KMS-11 (cell line): ENCODE results near the gene SNTG2.

ENCODE experiments used
- H2AFZ ChIP-seq: fragments of 200-600 bp; sonication (generic); 2 replicates; pipeline ENCODE4 v1.6.1; 2016; ENCODE audit warnings: antibody characterized with exemption, mixed run types, low read depth
- H3K27ac ChIP-seq: fragments of 200-600 bp; sonication (generic); 2 replicates; pipeline ENCODE4 v1.6.1; 2016; ENCODE audit warnings: mild to moderate bottlenecking, mixed run types
- H3K27me3 ChIP-seq: fragments of 200-600 bp; sonication (generic); 2 replicates; pipeline ENCODE4 v1.6.1; 2017; ENCODE audit warnings: mild to moderate bottlenecking, low read depth, mixed run types, moderate library complexity; ENCODE audit not compliant: insufficient read depth
- H3K36me3 ChIP-seq: fragments of 200-600 bp; sonication (generic); 2 replicates; pipeline ENCODE4 v1.6.1; 2017; ENCODE audit warnings: mild to moderate bottlenecking, mixed run types; ENCODE audit not compliant: insufficient read depth
- H3K4me1 ChIP-seq: fragments of 200-600 bp; sonication (generic); 2 replicates; pipeline ENCODE4 v1.6.1; 2016; ENCODE audit warnings: mild to moderate bottlenecking, low read depth, mixed run types; ENCODE audit not compliant: poor library complexity, severe bottlenecking
- H3K4me2 ChIP-seq: fragments of 200-600 bp; sonication (generic); 2 replicates; pipeline ENCODE4 v1.7.0; 2016; ENCODE audit warnings: mild to moderate bottlenecking, mixed run types
- H3K4me3 ChIP-seq: fragments of 200-600 bp; sonication (generic); IDR thresholded peaks from 2 replicates; pipeline ENCODE4 v1.6.1; 2017; ENCODE audit warnings: low read depth, low read length, mixed read lengths; ENCODE audit not compliant: insufficient read depth
- H3K79me2 ChIP-seq: fragments of 200-600 bp; sonication (generic); 2 replicates; pipeline ENCODE4 v1.6.1; 2016; ENCODE audit warnings: low read depth, mixed run types; ENCODE audit not compliant: insufficient read depth
- H3K9ac ChIP-seq: fragments of 200-600 bp; sonication (generic); 2 replicates; pipeline ENCODE4 v1.6.1; 2016; ENCODE audit warnings: mild to moderate bottlenecking, mixed run types
- H4K20me1 ChIP-seq: fragments of 200-600 bp; sonication (generic); 2 replicates; pipeline ENCODE4 v1.6.1; 2016; ENCODE audit warnings: mild to moderate bottlenecking, mixed run types; ENCODE audit not compliant: insufficient read depth
- TF ChIP-seq, protein P1 (sequence below): fragments of 200-600 bp; sonication (generic); conservative IDR thresholded peaks from 2 replicates; pipeline ENCODE4 v1.6.1; 2017; ENCODE audit warnings: low read depth, mild to moderate bottlenecking, antibody characterized with exemption, low read length, moderate library complexity, mixed read lengths

The SNTG2 gene

DNA sequence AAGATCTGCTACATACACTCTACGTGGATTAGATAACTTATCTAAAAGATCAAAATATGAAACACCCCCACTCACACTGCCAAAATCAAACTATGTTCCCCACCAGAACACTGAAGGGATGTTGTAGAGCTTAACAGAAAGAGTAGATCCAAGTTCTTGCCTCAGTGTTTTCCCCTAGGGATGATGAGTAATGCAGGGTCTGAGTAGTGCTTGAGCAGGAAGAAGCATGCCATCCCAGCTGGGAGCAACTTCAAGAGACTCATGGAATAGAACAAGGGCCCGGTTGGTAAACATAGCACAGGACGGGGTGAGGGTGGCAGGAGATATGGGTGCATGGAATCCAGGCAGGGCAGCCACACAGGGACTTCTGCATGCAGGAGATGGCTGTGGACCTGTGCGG is 74.3 kb downstream of the SNTG2 start:
- Histone ChIP-seq H3K4me3 (no peak overlapping the region), H4K20me1 (no peaks in the 10 kb centered on the region), H3K4me2 (no peak overlapping the region), H2AFZ (no peak overlapping the region), H3K27me3 (no peaks in the 10 kb centered on the region), H3K79me2 (no peaks in the 10 kb centered on the region), H3K27ac (no peak overlapping the region), H3K4me1 (no peaks in the 10 kb centered on the region), H3K9ac (no peak overlapping the region), H3K36me3 (no peaks in the 10 kb centered on the region)
- TF ChIP-seq, protein P1, sequence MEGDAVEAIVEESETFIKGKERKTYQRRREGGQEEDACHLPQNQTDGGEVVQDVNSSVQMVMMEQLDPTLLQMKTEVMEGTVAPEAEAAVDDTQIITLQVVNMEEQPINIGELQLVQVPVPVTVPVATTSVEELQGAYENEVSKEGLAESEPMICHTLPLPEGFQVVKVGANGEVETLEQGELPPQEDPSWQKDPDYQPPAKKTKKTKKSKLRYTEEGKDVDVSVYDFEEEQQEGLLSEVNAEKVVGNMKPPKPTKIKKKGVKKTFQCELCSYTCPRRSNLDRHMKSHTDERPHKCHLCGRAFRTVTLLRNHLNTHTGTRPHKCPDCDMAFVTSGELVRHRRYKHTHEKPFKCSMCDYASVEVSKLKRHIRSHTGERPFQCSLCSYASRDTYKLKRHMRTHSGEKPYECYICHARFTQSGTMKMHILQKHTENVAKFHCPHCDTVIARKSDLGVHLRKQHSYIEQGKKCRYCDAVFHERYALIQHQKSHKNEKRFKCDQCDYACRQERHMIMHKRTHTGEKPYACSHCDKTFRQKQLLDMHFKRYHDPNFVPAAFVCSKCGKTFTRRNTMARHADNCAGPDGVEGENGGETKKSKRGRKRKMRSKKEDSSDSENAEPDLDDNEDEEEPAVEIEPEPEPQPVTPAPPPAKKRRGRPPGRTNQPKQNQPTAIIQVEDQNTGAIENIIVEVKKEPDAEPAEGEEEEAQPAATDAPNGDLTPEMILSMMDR: no peak

DNA sequence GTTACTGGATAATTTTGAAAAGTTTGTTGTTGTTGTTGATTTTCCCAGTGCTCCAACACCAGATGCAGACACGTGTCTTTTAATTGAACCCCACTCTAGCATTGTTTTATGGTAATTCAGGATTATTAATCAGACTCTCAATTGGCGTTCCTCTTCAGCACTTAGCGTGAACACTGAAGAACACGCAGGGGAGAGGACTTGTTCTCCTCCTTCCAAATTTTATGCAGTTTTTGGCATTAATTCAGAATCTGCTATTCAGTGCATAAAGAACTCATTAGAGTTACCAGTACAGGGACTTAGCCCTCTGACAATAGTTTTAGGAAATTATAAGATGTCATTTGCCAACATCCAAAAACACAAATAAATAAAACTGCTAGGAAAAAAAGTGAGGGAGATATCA is 75.5 kb downstream of the SNTG2 start:
- no peaks in the 10 kb centered on the region for H3K27me3 ChIP-seq
- H3K4me2 ChIP-seq: no peak overlapping the region
- H3K79me2 ChIP-seq: no peaks in the 10 kb centered on the region

DNA sequence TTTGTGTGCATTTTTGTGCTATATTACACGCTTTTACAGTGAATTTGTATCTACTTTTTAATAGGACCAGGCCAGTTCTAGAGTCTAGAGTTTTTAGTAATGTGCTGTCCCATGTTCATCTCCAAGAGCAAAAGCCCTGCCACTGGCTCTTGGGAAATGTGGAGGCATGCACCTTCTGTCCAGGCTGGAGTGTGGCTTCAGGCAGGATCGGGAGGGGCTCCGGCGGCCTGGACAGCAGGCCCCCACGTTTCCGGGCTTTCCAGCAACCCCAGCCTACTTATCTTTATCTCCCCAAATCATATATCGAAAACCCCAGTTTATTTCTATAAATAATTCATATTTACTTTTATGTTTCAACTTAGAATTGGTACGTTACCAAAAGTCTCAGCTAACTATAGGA is 78.2 kb downstream of the SNTG2 start:
- H3K79me2 ChIP-seq: no peaks in the 10 kb centered on the region
- H2AFZ ChIP-seq: no peak overlapping the region
- no peak overlapping the region for H3K4me3 ChIP-seq
- H4K20me1 ChIP-seq: no peaks in the 10 kb centered on the region
- no peaks in the 10 kb centered on the region for H3K4me1 ChIP-seq
- no peak overlapping the region for H3K4me2 ChIP-seq
- TF ChIP-seq, protein P1: no peak
- H3K36me3 ChIP-seq: no peaks in the 10 kb centered on the region
- no peaks in the 10 kb centered on the region for H3K27me3 ChIP-seq
- H3K9ac ChIP-seq: no peak overlapping the region
- H3K27ac ChIP-seq: no peak overlapping the region

More for the DNA sequence above, 75.5 kb downstream of the SNTG2 start:
- Histone ChIP-seq H2AFZ (no peak overlapping the region), H3K9ac (no peak overlapping the region), H3K27ac (no peak overlapping the region), H4K20me1 (no peaks in the 10 kb centered on the region), H3K4me1 (no peaks in the 10 kb centered on the region), H3K36me3 (no peaks in the 10 kb centered on the region), H3K4me3 (no peak overlapping the region)
- TF ChIP-seq, protein P1: no peak

DNA sequence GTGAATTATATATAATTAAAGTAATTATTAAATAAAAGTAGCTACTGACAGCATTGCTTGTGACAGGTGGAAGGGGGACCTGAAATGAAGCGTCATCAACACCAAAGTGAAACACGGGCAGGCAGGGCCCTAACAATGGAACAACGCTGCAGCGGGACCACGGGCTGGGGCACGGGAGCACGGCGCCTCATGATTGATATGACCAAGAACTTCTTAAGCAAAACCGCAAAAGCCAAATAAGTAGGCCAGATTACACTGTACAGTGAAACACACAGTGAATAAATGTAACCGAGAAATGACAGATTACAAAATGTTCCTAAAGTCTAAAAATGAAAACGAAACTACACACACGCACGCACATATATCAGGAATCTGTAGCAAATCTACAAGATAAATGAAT is 81.4 kb downstream of the SNTG2 start:
- H3K4me3 ChIP-seq: no peak overlapping the region
- no peak overlapping the region for H3K9ac ChIP-seq
- H3K79me2 ChIP-seq: no peaks in the 10 kb centered on the region
- no peaks in the 10 kb centered on the region for H3K4me1 ChIP-seq
- no peaks in the 10 kb centered on the region for H4K20me1 ChIP-seq
- H3K4me2 ChIP-seq: no peak overlapping the region
- no peak overlapping the region for H2AFZ ChIP-seq
- H3K36me3 ChIP-seq: no peaks in the 10 kb centered on the region
- H3K27me3 ChIP-seq: no peaks in the 10 kb centered on the region
- TF ChIP-seq, protein P1: no peak
- no peak overlapping the region for H3K27ac ChIP-seq
